PC-3 (cell line): ENCODE measurements around the gene DBH. TPM values are rescaled to one million over a fixed set of nuclear protein-coding genes. Genes with fewer than 3 reads are reported as not detected.
"Not testable (repeated sequence)": the region's sequence is repeated elsewhere in the genome, so short reads cannot be mapped to it uniquely, and the experiment has no call there.

Source experiments
- ATAC-seq: fragments of 200-7000 bp; cut with Tn5 transposase; 2 replicates; pipeline ENCODE4 v1.9.1; 2020; ENCODE audit warnings: mild to moderate bottlenecking, moderate library complexity
- BruUV-seq: library from RNA; stranded (reverse); fragments of 400-500 nt; replicated peaks from 2 replicates; lab custom pipeline; 2021; lab: Mats Ljungman, UMichigan
- CTCF ChIA-PET: fragments of 300-600 bp; sonication (Branson Sonifier 250); formaldehyde crosslinking; loops from one replicate; lab custom pipeline; 2022; ENCODE audit warnings: antibody characterized with exemption; lab: Charles Lee
- POLR2A ChIA-PET: fragments of 300-600 bp; sonication (Branson Sonifier 250); formaldehyde crosslinking; loops from one replicate; lab custom pipeline; 2022; ENCODE audit warnings: antibody characterized with exemption; ENCODE audit not compliant: unreplicated experiment; lab: Charles Lee
- DNase-seq: peaks from one replicate; pipeline ENCODE4 v3.0.0-alpha.2; 2015
- H2AFZ ChIP-seq: fragments of 300-600 bp; sonication (generic); 2 replicates; pipeline ENCODE4 v1.6.0; 2016; ENCODE audit warnings: antibody characterized with exemption, low read length
- H3F3A ChIP-seq: fragments of 300-600 bp; sonication (generic); one replicate; pipeline ENCODE4 v1.6.0; 2017; ENCODE audit warnings: antibody characterized with exemption, low read length, control low read depth, mild to moderate bottlenecking; ENCODE audit not compliant: unreplicated experiment
- H3K27ac ChIP-seq: fragments of 300-600 bp; sonication (generic); 2 replicates; pipeline ENCODE4 v1.5.1; 2016; ENCODE audit warnings: mild to moderate bottlenecking, low read length
- H3K27me3 ChIP-seq: fragments of 300-600 bp; sonication (generic); 2 replicates; pipeline ENCODE4 v1.6.1; 2016; ENCODE audit warnings: low read length, mixed read lengths
- H3K36me3 ChIP-seq: fragments of 300-600 bp; sonication (generic); 2 replicates; pipeline ENCODE4 v1.6.1; 2016; ENCODE audit warnings: low read depth, mixed run types, low read length, mixed read lengths
- H3K4me1 ChIP-seq: fragments of 300-600 bp; sonication (generic); 2 replicates; pipeline ENCODE4 v1.5.1; 2016; ENCODE audit warnings: low read length; ENCODE audit not compliant: insufficient read depth
- H3K4me2 ChIP-seq: fragments of 300-600 bp; sonication (generic); 2 replicates; pipeline ENCODE4 v1.6.0; 2016; ENCODE audit warnings: low read length
- H3K4me3 ChIP-seq: fragments of 300-600 bp; sonication (generic); 2 replicates; pipeline ENCODE4 v1.5.1; 2016; ENCODE audit warnings: mild to moderate bottlenecking, low read length, mixed read lengths
- H3K79me2 ChIP-seq: fragments of 300-600 bp; sonication (generic); 2 replicates; pipeline ENCODE4 v1.6.1; 2017; ENCODE audit warnings: low read length, mixed read lengths
- H3K9ac ChIP-seq: fragments of 300-600 bp; sonication (generic); 2 replicates; pipeline ENCODE4 v1.6.0; 2016; ENCODE audit warnings: mild to moderate bottlenecking, low read length
- H3K9me2 ChIP-seq: fragments of 300-600 bp; sonication (generic); replicated peaks from 2 replicates; pipeline ENCODE4 v1.6.1; 2016; ENCODE audit warnings: mixed run types, low read length, mixed read lengths
- H3K9me3 ChIP-seq: fragments of 300-600 bp; sonication (generic); 2 replicates; pipeline ENCODE4 v1.6.1; 2016; ENCODE audit warnings: low read length, mixed read lengths
- H4K20me1 ChIP-seq: fragments of 300-600 bp; sonication (generic); 2 replicates; pipeline ENCODE4 v1.6.1; 2016; ENCODE audit warnings: low read length, mixed read lengths
- CTCF ChIP-seq: fragments of 300-600 bp; sonication (generic); conservative IDR thresholded peaks from 2 replicates; pipeline ENCODE4 v1.5.1; 2017; ENCODE audit warnings: antibody characterized with exemption, low read depth, mild to moderate bottlenecking, low read length
- EZH2 ChIP-seq: fragments of 300-600 bp; sonication (generic); IDR thresholded peaks from one replicate; pipeline ENCODE4 v1.6.1; 2017; ENCODE audit warnings: antibody characterized with exemption, mild to moderate bottlenecking, low read length; ENCODE audit not compliant: unreplicated experiment
- EZH2phosphoT487 ChIP-seq: fragments of 300-600 bp; sonication (generic); IDR thresholded peaks from 2 replicates; pipeline ENCODE4 v1.6.1; 2018; ENCODE audit warnings: mild to moderate bottlenecking, antibody characterized with exemption, low read length, borderline replicate concordance
- intact Hi-C: fragments of 100-400 bp; cut with micrococcal nuclease; formaldehyde crosslinking; loops from 2 replicates; pipeline ENCODE4 v1.9.0; 2023
- total RNA-seq: library from RNA; depleted of rRNA; stranded (reverse); fragments of >200 nt; gene quantifications from 2 replicates; pipeline ENCODE4 v1.2.3, GENCODE V29; 2014

Gene DBH
- total RNA-seq, 1 experiment from 2014 or later, result not detected

- Histone ChIP-seq H3K9ac (no peak overlapping the region), H3K4me3 (no peak overlapping the region), H3K9me2 (no peaks in the 10 kb centered on the region), H3K27me3 (no peaks in the 10 kb centered on the region), H3K36me3 (no peaks in the 10 kb centered on the region), H3F3A (no peaks in the 10 kb centered on the region), H3K79me2 (no peaks in the 10 kb centered on the region), H3K4me2 (no peak overlapping the region), H4K20me1 (no peaks in the 10 kb centered on the region), H3K9me3 (no peaks in the 10 kb centered on the region), H2AFZ (no peak overlapping the region), H3K27ac (no peak overlapping the region), H3K4me1 (no peaks in the 10 kb centered on the region)
- BruUV-seq, result no TSS peak
- CTCF ChIA-PET, result no interaction called here
- intact Hi-C loops, result no loop called here
- TF ChIP-seq EZH2, result no peak
- no peak for TF ChIP-seq EZH2phosphoT487
- TF ChIP-seq CTCF, result no peak
- POLR2A ChIA-PET, result no interaction called here
- no peak for ATAC-seq
- no peak for DNase-seq
Measured at GRCh38 chr9:133674091-133674490, 37.9 kb downstream of the DBH start.

GRCh38 chr9:133675796-133676195 lies 39.6 kb downstream of the DBH start:
- ATAC-seq, H3K36me3 ChIP-seq, H3K4me2 ChIP-seq, H3K4me3 ChIP-seq, H2AFZ ChIP-seq, BruUV-seq, H3K9me3 ChIP-seq, H3K9me2 ChIP-seq, H3K27me3 ChIP-seq, H3K4me1 ChIP-seq, intact Hi-C loops, CTCF ChIA-PET, POLR2A ChIA-PET, DNase-seq, H4K20me1 ChIP-seq, H3K79me2 ChIP-seq, H3K27ac ChIP-seq, H3K9ac ChIP-seq, H3F3A ChIP-seq: not testable (repeated sequence)

- Histone ChIP-seq H3K79me2 (no peaks in the 10 kb centered on the region), H3K9ac (no peak overlapping the region), H3K4me2 (no peak overlapping the region), H3K9me2 (no peaks in the 10 kb centered on the region), H4K20me1 (no peaks in the 10 kb centered on the region), H3F3A (no peaks in the 10 kb centered on the region), H3K4me1 (no peaks in the 10 kb centered on the region), H3K9me3 (no peaks in the 10 kb centered on the region), H3K27me3 (no peaks in the 10 kb centered on the region), H3K27ac (no peak overlapping the region), H2AFZ (no peak overlapping the region), H3K4me3 (no peak overlapping the region), H3K36me3 (no peaks in the 10 kb centered on the region)
- ChIA-PET CTCF (no interaction called here), POLR2A (no interaction called here)
- intact Hi-C loops, result no loop called here
- TF ChIP-seq EZH2phosphoT487, result no peak
- no peak for TF ChIP-seq EZH2
- TF ChIP-seq CTCF, result no peak
- ATAC-seq (no peak), DNase-seq (no peak)
- no TSS peak for BruUV-seq
Measured at GRCh38 chr9:133676450-133676849, 40.3 kb downstream of the DBH start.
